HG03108 (cell line): ENCODE measurements around the gene GRK6.
"Not testable (repeated sequence)": the region's sequence is repeated elsewhere in the genome, so short reads cannot be mapped to it uniquely, and the experiment has no call there.

Experiments
- ATAC-seq: cut with Tn5 transposase; IDR thresholded peaks from one replicate; pipeline ENCODE4 v1.9.1; 2021; ENCODE audit warnings: moderate library complexity; ENCODE audit not compliant: unreplicated experiment

GRK6 gene

DNA sequence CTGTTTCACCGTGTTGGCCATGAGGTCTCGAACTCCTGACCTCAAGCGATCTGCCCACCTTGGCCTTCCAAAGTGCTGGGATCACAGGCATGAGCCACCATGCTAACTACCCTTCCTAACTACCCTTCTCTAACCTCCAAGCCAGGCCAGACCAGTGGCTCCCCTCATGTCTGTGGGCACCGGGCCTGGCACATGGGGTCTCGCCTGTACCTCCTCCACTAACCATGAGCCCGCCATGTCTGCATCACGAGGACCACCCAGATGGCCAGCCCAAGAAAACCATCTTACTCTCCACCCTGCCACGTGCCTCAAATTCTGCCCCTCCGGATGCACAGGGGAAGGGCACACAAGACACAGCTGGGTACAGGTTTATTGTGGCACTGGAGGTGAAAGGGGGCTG, 56.6 kb downstream of the GRK6 start:
- ATAC-seq, result no peak

DNA sequence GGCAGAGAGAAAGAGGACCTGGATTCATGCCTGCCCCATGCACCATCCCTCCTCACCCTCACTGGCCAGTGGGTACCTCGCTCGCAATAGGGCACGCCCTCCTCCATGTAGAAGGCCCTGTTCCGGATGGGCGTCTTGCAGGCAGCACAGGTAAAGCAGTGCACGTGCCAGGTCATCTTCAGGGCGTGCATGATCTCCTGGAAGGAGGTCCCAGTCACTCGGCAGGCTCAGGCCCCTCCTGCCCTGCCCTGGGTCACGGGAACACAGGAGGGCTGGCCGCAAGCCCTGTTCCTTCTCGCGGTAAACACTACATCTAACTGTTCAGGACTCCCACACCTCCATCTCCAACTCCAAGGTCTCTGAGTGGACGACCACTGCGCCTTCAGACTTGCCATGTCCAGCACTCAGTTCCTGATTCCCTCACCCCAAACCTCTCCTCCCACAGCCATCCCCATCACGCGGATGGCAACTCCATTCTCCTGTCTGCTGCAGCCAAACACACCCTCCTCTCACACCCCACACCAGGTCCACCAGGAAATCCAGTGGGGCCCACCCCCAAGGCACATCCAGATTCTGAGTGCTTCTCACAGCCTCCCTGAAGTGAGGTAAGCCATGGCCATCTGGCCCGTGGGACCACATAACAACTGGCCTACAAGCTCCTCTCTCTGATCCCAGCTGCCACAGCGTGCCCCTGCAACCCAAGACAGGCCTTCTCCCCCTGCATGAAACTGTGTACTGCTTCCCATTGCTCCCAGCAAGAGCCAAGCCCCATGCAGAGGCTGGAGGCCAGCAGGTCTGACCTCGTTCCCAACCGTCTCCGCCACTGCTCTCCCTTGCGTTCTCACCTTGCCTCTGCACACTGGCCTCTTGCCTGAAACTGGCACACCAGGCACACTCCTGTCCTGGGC, 57.8 kb downstream of the GRK6 start:
- ATAC-seq, result no peak

DNA sequence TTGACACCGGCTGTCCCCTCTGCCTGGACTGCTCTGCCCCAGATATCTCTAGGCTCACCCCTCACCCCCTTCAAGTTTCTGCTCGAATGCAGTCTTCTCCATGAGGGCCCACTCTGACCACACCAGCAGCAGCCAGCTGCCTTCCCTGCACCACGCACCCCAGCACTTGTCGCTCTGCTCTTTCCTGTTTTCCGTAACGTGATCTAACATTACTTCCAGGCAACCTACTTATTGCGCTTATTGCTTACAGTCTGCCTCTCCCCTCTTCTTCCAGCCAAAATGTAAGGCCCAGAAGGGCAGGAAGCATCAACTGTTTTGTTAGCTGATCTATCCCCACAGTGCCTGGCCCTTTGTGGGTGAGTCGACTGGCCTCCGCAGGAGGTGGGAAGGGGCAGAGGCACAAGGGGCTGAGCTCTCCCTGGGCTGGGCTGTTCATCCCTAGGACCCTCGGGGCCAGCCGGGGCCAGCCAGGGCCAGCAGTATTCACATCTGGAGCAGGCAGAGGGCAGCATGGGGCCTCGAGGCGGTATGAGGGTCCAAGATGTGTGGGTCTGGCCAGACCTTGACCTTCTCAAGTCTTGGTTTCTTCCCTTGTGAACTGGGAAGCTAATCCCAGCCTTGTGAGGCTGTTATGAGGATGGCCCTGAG, 58.5 kb downstream of the GRK6 start:
- ATAC-seq, result no peak

- ATAC-seq, result not testable (repeated sequence)
Measured at GRCh38 chr5:177485753-177486152, 59.3 kb downstream of the GRK6 start.

DNA sequence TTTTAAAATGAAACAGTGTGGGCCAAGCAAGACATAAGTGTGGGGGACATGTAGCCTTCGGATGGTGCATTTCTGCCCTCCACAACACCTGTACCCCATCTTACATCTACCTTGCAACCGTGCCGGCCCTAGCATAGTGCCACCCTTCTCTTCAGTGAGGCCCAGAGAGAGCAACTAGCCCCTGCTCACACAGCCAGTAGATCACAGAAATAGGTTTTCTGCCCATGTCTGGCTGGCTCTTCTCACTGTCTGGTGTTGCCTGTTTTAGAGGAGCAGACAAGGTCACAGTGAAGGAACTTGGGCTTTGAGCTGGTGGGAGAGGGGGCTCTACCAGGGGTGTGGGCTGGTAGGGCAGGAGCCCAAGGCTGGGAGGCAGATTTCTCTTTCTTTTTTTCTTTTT, 59.8 kb downstream of the GRK6 start:
- no peak for ATAC-seq

DNA sequence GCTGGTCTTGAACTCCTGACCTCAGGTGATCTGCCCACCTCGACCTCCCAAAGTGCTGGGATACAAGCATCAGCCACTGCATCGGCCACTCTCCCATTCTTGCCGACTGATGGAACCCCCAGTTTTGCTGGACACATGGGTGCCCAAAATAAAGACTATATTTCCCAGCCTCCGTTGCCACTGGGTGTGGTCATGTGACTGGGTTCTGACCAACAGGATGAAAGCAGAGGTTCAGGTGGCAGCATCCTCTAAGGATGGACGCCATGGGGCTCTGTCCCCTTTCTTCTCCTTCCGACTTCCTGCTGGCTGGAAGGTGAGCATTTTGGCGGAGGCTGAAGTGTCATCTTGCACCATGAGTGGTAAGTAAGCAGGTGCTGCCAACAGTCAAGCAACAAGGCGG, 60.7 kb downstream of the GRK6 start:
- ATAC-seq, result no peak

- no peak for ATAC-seq
Measured at GRCh38 chr5:177487975-177488374, 61.5 kb downstream of the GRK6 start.

- ATAC-seq, result no peak
Measured at GRCh38 chr5:177489119-177489716, 62.7 kb downstream of the GRK6 start.

GRCh38 chr5:177490311-177490991, 64.0 kb downstream of the GRK6 start:
- no peak for ATAC-seq

GRCh38 chr5:177490992-177491391, 64.5 kb downstream of the GRK6 start:
- no peak for ATAC-seq

- no peak for ATAC-seq
Measured at GRCh38 chr5:177491429-177491945, 65.0 kb downstream of the GRK6 start.

- no peak for ATAC-seq
Measured at GRCh38 chr5:177491983-177492746, 65.7 kb downstream of the GRK6 start.
